ENCODE measurements around the gene CHMP1A. TPM values are rescaled to one million over a fixed set of nuclear protein-coding genes. Genes with fewer than 3 reads are reported as not detected.

CHMP1A gene
- total and polyA plus RNA-seq, 2 experiments from 2014 or later: 97.2 to 111 TPM

DNA sequence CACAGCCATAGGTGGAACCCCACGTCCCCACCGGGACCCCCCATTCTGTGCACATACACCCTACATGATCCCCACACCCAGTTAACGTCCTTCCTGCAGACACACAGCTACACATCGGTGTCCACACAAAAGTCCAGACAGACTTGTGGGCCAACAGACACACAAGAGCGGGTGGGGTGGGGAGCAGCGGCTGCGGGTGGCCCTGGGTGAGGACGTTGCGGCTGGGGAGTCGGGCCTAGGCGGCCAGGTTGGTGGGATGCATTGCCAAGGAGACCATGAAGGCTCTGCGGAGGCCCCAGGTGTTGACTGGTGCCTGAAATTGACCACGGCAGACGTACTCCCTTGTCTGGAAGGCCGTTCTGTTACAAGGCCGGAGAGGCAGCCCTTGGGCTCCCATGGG lies 52.7 kb downstream of the CHMP1A start:
- 24 to 26% methylated on average over 11 to 16 of the region's 16 CpGs for WGBS, 2 experiments (ENCODE audit: low coverage in 1 of 2, low lambda C conversion rate in 2 of 2, missing lambda C conversion rate in 2 of 2)
- H2AFZ ChIP-seq: no peak overlapping the region
- no peak overlapping the region for H3K4me2 ChIP-seq (ENCODE audit: unreplicated experiment)
- no peaks in the 10 kb centered on the region for H3K9me3 ChIP-seq (ENCODE audit: low read depth)
- H3K4me3 ChIP-seq: no peak overlapping the region
- H3K4me1 ChIP-seq (ENCODE audit: insufficient read depth): peaks cover 14% of the 10 kb centered on the region
- H3K9ac ChIP-seq: no peak overlapping the region
- H3F3A ChIP-seq (ENCODE audit: insufficient read depth): peaks cover 4% of the 10 kb centered on the region; the same call in 1 of the 2 replicates
- H3K27me3 ChIP-seq (replicated peaks; ENCODE audit: insufficient read depth): no peaks in the 10 kb centered on the region
- no peaks in the 10 kb centered on the region for H3K9me2 ChIP-seq (ENCODE audit: insufficient read depth)
- H3K27ac ChIP-seq: no peak overlapping the region
- H3K36me3 ChIP-seq (ENCODE audit: low read depth): no peaks in the 10 kb centered on the region
- in situ Hi-C loops (cut with MboI): no loop called here
- TF ChIP-seq EZH2phosphoT487 (IDR thresholded peaks at IDR 0.05; ENCODE audit: insufficient read depth, low read depth): no peak
- no peak for TF ChIP-seq EZH2 (IDR thresholded peaks at IDR 0.05; ENCODE audit: insufficient read depth, poor library complexity, severe bottlenecking)
- H3K79me2 ChIP-seq (ENCODE audit: insufficient read depth): no peaks in the 10 kb centered on the region
- DNase-seq: no peak
- no peaks in the 10 kb centered on the region for H4K20me1 ChIP-seq (ENCODE audit: insufficient read depth)

DNA sequence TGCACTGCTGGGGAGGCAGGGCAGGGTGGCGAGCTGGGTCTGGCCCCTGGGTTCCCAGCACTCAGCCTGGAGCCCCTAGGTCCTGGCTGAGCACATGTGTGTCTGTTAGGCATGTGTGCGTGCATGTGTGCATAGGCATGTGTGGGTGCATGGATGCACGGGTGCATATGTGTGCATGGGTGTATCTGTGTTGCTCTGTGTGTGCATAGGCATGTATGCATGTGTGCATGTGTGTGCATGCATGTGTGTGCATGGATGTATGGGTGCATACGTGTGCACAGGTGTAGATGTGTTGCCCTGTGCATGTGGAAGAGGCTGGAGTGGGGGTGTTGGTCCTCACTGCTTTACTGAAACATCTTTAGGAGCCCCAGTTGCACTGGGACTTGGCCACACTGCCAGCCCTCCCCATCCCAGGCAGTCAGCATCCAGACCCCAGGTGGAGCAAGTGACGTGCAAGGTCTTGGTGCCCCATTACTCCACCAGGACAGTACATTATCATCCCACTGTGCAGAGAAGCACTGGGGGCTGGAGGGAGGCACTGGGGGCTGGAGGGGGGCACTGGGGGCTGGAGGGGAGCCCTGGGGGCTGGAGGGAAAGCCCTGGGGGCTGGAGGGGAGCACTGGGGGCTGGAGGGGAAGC lies 54.4 kb downstream of the CHMP1A start:
- Histone ChIP-seq H3F3A (ENCODE audit: insufficient read depth) (peaks cover 4% of the 10 kb centered on the region; the same call in 1 of the 2 replicates), H3K36me3 (ENCODE audit: low read depth) (no peaks in the 10 kb centered on the region), H3K4me3 (no peak overlapping the region), H3K27ac (peak overlapping the region; percentile 79), H4K20me1 (ENCODE audit: insufficient read depth) (no peaks in the 10 kb centered on the region), H3K9me2 (ENCODE audit: insufficient read depth) (no peaks in the 10 kb centered on the region), H3K79me2 (ENCODE audit: insufficient read depth) (no peaks in the 10 kb centered on the region), H3K9me3 (ENCODE audit: low read depth) (no peaks in the 10 kb centered on the region), H3K4me2 (ENCODE audit: unreplicated experiment) (peak overlapping the region; percentile 76), H3K27me3 (replicated peaks; ENCODE audit: insufficient read depth) (no peaks in the 10 kb centered on the region), H3K9ac (peak overlapping the region; percentile 65; the same call in 1 of the 2 replicates), H2AFZ (no peak overlapping the region), H3K4me1 (ENCODE audit: insufficient read depth) (peaks cover 14% of the 10 kb centered on the region)
- no peak for DNase-seq
- TF ChIP-seq EZH2 (IDR thresholded peaks at IDR 0.05; ENCODE audit: insufficient read depth, poor library complexity, severe bottlenecking): no peak
- no peak for TF ChIP-seq EZH2phosphoT487 (IDR thresholded peaks at IDR 0.05; ENCODE audit: insufficient read depth, low read depth)
- WGBS, 2 experiments (ENCODE audit: low coverage in 1 of 2, low lambda C conversion rate in 2 of 2, missing lambda C conversion rate in 2 of 2): 33 to 36% methylated on average over 5 of the region's 5 CpGs
- in situ Hi-C loops (cut with MboI): no loop called here

DNA sequence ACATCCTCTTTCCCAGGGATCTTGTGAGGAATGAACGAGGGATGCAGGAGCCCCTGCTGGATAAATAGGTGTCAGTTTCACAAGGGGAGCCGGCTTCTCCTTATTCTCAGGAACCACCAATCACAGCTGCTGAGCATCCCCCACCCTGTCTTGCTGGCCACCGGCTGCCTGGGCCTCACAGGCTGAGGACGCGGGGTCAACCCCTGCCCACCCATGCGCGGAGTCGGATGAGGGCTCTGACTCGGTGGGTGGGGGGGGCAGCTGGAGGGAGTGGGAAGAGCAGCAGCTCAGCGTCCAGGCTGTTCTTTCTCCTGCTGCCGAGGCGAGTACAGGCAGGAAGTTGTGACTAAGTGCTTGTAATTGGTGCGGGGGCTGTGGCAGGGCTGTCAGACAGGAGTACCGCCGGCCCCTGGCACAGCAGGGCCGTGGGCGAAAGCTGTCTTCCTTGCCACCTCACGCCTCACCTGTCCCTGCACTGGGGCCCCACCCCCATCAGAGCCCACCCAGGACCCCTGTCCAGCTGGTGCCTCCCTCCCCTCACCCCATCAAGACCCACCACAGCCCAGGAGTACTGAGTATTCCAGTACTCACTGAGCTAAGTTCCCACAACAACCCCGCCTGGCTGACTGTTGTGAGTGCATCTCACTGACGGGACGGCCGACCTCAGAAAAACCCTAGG lies 55.1 kb downstream of the CHMP1A start:
- in situ Hi-C loops (cut with MboI): no loop called here
- 3 to 6% methylated on average over 16 to 22 of the region's 22 CpGs for WGBS, 2 experiments (ENCODE audit: low coverage in 1 of 2, low lambda C conversion rate in 2 of 2, missing lambda C conversion rate in 2 of 2)

DNA sequence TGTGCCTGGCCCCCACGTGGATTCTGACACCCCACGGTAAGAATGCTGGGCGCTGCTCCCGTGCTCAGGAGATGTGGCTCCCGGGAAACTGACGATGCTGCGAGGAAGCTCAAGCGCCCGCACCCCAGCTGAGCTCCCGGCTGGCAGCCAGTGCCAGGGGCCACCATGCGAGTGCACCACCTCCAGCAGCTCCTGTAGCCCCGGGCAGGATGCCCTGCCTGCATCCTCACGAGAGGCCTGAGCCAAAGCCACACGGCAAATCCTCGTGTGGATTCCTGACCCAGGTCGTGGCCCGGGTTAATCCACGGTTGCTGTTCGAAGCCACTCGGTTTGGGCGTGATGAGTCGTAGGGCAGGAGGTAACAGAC lies 55.6 kb downstream of the CHMP1A start:
- DNase-seq: peak; percentile 68
- 32 to 33% methylated on average over 22 of the region's 22 CpGs for WGBS, 2 experiments (ENCODE audit: low coverage in 1 of 2, low lambda C conversion rate in 2 of 2, missing lambda C conversion rate in 2 of 2)
- H3K4me3 ChIP-seq: peak overlapping the region; percentile 40
- H3K79me2 ChIP-seq (ENCODE audit: insufficient read depth): no peaks in the 10 kb centered on the region
- no peaks in the 10 kb centered on the region for H3K27me3 ChIP-seq (replicated peaks; ENCODE audit: insufficient read depth)
- peak overlapping the region; percentile 76 for H3K4me2 ChIP-seq (ENCODE audit: unreplicated experiment)
- TF ChIP-seq EZH2phosphoT487 (IDR thresholded peaks at IDR 0.05; ENCODE audit: insufficient read depth, low read depth) (no peak), EZH2 (IDR thresholded peaks at IDR 0.05; ENCODE audit: insufficient read depth, poor library complexity, severe bottlenecking) (no peak)
- in situ Hi-C loops (cut with MboI): no loop called here
- H4K20me1 ChIP-seq (ENCODE audit: insufficient read depth): no peaks in the 10 kb centered on the region
- no peak overlapping the region for H2AFZ ChIP-seq
- H3K9me3 ChIP-seq (ENCODE audit: low read depth): no peaks in the 10 kb centered on the region
- peaks cover 4% of the 10 kb centered on the region; the same call in 1 of the 2 replicates for H3F3A ChIP-seq (ENCODE audit: insufficient read depth)
- H3K9ac ChIP-seq: peak overlapping the region; percentile 65
- peaks cover 14% of the 10 kb centered on the region for H3K4me1 ChIP-seq (ENCODE audit: insufficient read depth)
- peak overlapping the region; percentile 79 for H3K27ac ChIP-seq
- no peaks in the 10 kb centered on the region for H3K9me2 ChIP-seq (ENCODE audit: insufficient read depth)
- no peaks in the 10 kb centered on the region for H3K36me3 ChIP-seq (ENCODE audit: low read depth)

More for the DNA sequence above, 55.1 kb downstream of the CHMP1A start:
- no peaks in the 10 kb centered on the region for H4K20me1 ChIP-seq (ENCODE audit: insufficient read depth)
- peak overlapping the region; percentile 76 for H3K4me2 ChIP-seq (ENCODE audit: unreplicated experiment)
- peak; percentile 96 for DNase-seq
- peaks cover 4% of the 10 kb centered on the region; the same call in 1 of the 2 replicates for H3F3A ChIP-seq (ENCODE audit: insufficient read depth)
- no peak for TF ChIP-seq EZH2 (IDR thresholded peaks at IDR 0.05; ENCODE audit: insufficient read depth, poor library complexity, severe bottlenecking)
- no peak for TF ChIP-seq EZH2phosphoT487 (IDR thresholded peaks at IDR 0.05; ENCODE audit: insufficient read depth, low read depth)
- no peaks in the 10 kb centered on the region for H3K9me2 ChIP-seq (ENCODE audit: insufficient read depth)
- H3K27ac ChIP-seq: peak overlapping the region; percentile 79
- H3K36me3 ChIP-seq (ENCODE audit: low read depth): no peaks in the 10 kb centered on the region
- peak overlapping the region; percentile 40 for H3K4me3 ChIP-seq
- H3K9me3 ChIP-seq (ENCODE audit: low read depth): no peaks in the 10 kb centered on the region
- H3K27me3 ChIP-seq (replicated peaks; ENCODE audit: insufficient read depth): no peaks in the 10 kb centered on the region
- H3K4me1 ChIP-seq (ENCODE audit: insufficient read depth): peaks cover 14% of the 10 kb centered on the region
- H2AFZ ChIP-seq: no peak overlapping the region
- H3K9ac ChIP-seq: peak overlapping the region; percentile 65
- no peaks in the 10 kb centered on the region for H3K79me2 ChIP-seq (ENCODE audit: insufficient read depth)
